ENCODE results near the gene ARID3A.

DNA sequence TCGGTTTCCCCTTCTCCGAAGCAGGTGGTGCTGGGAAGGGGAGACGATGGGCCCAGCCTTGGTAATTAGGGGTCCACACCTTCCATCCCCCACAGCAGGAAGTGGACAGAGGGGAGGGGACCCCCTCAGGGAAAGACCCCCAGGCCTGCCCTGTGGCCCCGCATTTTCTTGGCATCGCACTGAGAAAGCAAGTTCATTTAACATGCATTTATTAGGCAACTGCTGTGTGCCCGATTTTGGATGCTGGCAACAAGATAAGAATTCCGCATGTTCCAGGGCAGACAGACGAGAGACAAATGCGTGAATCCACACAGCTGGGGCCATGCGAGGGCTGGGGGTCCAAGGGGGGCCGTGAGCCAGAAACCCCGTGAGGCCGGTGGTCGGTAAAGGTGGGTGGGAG, 28.4 kb downstream of the ARID3A start:
- TF ChIP-seq, protein P1, sequence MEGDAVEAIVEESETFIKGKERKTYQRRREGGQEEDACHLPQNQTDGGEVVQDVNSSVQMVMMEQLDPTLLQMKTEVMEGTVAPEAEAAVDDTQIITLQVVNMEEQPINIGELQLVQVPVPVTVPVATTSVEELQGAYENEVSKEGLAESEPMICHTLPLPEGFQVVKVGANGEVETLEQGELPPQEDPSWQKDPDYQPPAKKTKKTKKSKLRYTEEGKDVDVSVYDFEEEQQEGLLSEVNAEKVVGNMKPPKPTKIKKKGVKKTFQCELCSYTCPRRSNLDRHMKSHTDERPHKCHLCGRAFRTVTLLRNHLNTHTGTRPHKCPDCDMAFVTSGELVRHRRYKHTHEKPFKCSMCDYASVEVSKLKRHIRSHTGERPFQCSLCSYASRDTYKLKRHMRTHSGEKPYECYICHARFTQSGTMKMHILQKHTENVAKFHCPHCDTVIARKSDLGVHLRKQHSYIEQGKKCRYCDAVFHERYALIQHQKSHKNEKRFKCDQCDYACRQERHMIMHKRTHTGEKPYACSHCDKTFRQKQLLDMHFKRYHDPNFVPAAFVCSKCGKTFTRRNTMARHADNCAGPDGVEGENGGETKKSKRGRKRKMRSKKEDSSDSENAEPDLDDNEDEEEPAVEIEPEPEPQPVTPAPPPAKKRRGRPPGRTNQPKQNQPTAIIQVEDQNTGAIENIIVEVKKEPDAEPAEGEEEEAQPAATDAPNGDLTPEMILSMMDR (IDR thresholded peaks at IDR 0.05; ENCODE audit: low read length) = no peak
- TF ChIP-seq EZH2 (optimal IDR thresholded peaks at IDR 0.05; ENCODE audit: low read depth, low read length) = no peak
- no peak for TF ChIP-seq EZH2phosphoT487 (IDR thresholded peaks at IDR 0.05; ENCODE audit: low read length)

All from MM.1S (cell line).